Measurements from ENCODE around the gene SEMA4G.

SEMA4G gene

GRCh38 chr10:101018118-101018599 lies 48.9 kb downstream of the SEMA4G start:
- Mint-ChIP-seq H3K9me3 (no peaks in the 10 kb centered on the region), H3K36me3 (peaks cover 6% of the 10 kb centered on the region), H3K27ac (no peak overlapping the region), H3K4me3 (no peak overlapping the region), H3K4me1 (peaks cover 37% of the 10 kb centered on the region)
- ATAC-seq: no peak
- DNase-seq (ENCODE audit: low spot score in 2 of 2): no peak

GRCh38 chr10:101018600-101019439 lies 49.5 kb downstream of the SEMA4G start:
- no peak overlapping the region for H3K27ac Mint-ChIP-seq
- ATAC-seq: peak; percentile 83
- peak; percentile 81 to 90 for DNase-seq (ENCODE audit: low spot score in 2 of 2)
- H3K4me1 Mint-ChIP-seq: peaks cover 33% of the 10 kb centered on the region
- no peak overlapping the region for H3K4me3 Mint-ChIP-seq
- peaks cover 6% of the 10 kb centered on the region for H3K36me3 Mint-ChIP-seq
- H3K9me3 Mint-ChIP-seq: no peaks in the 10 kb centered on the region

All from stimulated activated effector memory CD8-positive, alpha-beta T cell treated with anti-CD3 and anti-CD28 coated beads, Interleukin-12 subunit alpha, Interleukin-12 subunit beta, amount 100 ng/mL, for 72 hours (primary cell).